Measurements from ENCODE around the gene LRRTM3. TPM values are rescaled to one million over a fixed set of nuclear protein-coding genes. Genes with fewer than 3 reads are reported as not detected.

Gene LRRTM3
- total and polyA plus RNA-seq, 2 experiments from 2014 or later: 0.21 to 0.37 TPM

DNA sequence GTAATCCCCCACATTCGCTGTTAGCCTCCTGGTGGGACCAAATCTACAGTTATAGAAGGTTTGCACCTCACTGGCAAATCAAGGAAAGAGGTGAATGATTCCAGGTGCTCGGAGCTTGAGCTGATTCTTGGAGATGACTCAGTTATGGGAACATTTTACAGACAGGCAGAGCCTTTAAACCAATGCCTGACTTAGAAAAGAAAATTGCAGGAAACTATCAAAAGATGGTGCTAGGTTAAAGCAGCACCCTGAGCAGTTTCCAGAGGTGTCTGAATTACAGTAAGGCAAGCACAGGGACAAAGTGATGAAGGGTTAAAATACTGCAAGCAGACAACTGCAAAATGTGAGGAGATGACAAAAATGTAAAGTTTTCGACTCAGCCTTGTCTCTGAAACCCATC, 2.9 kb downstream of the LRRTM3 start:
- peaks cover 21% of the 10 kb centered on the region for H3K27me3 Mint-ChIP-seq (ENCODE audit: insufficient read depth, low read depth, poor library complexity)
- DNase-seq (ENCODE audit: low spot score): no peak
- no peak overlapping the region for H3K27ac Mint-ChIP-seq
- Histone ChIP-seq H2AFZ (peak overlapping the region; percentile 5; the same call in 1 of the 2 replicates), H3F3A (replicated peaks; ENCODE audit: low read depth) (no peaks in the 10 kb centered on the region), H3K4me3 (peak overlapping the region; percentile 54), H3K9me2 (ENCODE audit: insufficient read depth) (no peaks in the 10 kb centered on the region), H3K36me3 (ENCODE audit: insufficient read depth) (no peaks in the 10 kb centered on the region), H3K4me2 (peak overlapping the region; percentile 73), H3K4me1 (ENCODE audit: insufficient read depth) (peaks cover 39% of the 10 kb centered on the region), H3K27me3 (ENCODE audit: insufficient read depth) (peaks cover 36% of the 10 kb centered on the region), H4K20me1 (replicated peaks; ENCODE audit: insufficient read depth) (no peaks in the 10 kb centered on the region), H3K79me2 (replicated peaks; ENCODE audit: insufficient read depth) (no peaks in the 10 kb centered on the region), H3K27ac (ENCODE audit: low read depth) (no peak overlapping the region)
- ATAC-seq: no peak
- H3K36me3 Mint-ChIP-seq (ENCODE audit: low read depth): no peaks in the 10 kb centered on the region
- TF ChIP-seq, protein P1, sequence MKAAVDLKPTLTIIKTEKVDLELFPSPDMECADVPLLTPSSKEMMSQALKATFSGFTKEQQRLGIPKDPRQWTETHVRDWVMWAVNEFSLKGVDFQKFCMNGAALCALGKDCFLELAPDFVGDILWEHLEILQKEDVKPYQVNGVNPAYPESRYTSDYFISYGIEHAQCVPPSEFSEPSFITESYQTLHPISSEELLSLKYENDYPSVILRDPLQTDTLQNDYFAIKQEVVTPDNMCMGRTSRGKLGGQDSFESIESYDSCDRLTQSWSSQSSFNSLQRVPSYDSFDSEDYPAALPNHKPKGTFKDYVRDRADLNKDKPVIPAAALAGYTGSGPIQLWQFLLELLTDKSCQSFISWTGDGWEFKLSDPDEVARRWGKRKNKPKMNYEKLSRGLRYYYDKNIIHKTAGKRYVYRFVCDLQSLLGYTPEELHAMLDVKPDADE (IDR thresholded peaks at IDR 0.05): no peak
- TF ChIP-seq, protein P2, sequence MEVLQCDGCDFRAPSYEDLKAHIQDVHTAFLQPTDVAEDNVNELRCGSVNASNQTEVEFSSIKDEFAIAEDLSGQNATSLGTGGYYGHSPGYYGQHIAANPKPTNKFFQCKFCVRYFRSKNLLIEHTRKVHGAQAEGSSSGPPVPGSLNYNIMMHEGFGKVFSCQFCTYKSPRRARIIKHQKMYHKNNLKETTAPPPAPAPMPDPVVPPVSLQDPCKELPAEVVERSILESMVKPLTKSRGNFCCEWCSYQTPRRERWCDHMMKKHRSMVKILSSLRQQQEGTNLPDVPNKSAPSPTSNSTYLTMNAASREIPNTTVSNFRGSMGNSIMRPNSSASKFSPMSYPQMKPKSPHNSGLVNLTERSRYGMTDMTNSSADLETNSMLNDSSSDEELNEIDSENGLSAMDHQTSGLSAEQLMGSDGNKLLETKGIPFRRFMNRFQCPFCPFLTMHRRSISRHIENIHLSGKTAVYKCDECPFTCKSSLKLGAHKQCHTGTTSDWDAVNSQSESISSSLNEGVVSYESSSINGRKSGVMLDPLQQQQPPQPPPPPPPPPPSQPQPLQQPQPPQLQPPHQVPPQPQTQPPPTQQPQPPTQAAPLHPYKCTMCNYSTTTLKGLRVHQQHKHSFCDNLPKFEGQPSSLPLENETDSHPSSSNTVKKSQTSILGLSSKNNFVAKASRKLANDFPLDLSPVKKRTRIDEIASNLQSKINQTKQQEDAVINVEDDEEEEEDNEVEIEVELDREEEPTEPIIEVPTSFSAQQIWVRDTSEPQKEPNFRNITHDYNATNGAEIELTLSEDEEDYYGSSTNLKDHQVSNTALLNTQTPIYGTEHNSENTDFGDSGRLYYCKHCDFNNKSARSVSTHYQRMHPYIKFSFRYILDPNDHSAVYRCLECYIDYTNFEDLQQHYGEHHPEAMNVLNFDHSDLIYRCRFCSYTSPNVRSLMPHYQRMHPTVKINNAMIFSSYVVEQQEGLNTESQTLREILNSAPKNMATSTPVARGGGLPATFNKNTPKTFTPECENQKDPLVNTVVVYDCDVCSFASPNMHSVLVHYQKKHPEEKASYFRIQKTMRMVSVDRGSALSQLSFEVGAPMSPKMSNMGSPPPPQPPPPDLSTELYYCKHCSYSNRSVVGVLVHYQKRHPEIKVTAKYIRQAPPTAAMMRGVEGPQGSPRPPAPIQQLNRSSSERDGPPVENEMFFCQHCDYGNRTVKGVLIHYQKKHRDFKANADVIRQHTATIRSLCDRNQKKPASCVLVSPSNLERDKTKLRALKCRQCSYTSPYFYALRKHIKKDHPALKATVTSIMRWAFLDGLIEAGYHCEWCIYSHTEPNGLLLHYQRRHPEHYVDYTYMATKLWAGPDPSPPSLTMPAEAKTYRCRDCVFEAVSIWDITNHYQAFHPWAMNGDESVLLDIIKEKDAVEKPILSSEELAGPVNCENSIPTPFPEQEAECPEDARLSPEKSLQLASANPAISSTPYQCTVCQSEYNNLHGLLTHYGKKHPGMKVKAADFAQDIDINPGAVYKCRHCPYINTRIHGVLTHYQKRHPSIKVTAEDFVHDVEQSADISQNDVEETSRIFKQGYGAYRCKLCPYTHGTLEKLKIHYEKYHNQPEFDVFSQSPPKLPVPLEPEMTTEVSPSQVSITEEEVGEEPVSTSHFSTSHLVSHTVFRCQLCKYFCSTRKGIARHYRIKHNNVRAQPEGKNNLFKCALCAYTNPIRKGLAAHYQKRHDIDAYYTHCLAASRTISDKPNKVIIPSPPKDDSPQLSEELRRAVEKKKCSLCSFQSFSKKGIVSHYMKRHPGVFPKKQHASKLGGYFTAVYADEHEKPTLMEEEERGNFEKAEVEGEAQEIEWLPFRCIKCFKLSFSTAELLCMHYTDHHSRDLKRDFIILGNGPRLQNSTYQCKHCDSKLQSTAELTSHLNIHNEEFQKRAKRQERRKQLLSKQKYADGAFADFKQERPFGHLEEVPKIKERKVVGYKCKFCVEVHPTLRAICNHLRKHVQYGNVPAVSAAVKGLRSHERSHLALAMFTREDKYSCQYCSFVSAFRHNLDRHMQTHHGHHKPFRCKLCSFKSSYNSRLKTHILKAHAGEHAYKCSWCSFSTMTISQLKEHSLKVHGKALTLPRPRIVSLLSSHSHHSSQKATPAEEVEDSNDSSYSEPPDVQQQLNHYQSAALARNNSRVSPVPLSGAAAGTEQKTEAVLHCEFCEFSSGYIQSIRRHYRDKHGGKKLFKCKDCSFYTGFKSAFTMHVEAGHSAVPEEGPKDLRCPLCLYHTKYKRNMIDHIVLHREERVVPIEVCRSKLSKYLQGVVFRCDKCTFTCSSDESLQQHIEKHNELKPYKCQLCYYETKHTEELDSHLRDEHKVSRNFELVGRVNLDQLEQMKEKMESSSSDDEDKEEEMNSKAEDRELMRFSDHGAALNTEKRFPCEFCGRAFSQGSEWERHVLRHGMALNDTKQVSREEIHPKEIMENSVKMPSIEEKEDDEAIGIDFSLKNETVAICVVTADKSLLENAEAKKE (CRISPR knock-in tag; IDR thresholded peaks at IDR 0.05): no peak
- TF ChIP-seq EZH2phosphoT487 (IDR thresholded peaks at IDR 0.05; ENCODE audit: unreplicated experiment): no peak
- no peak for TF ChIP-seq JUNB (IDR thresholded peaks at IDR 0.05; ENCODE audit: unreplicated experiment)
- TF ChIP-seq, protein P3, sequence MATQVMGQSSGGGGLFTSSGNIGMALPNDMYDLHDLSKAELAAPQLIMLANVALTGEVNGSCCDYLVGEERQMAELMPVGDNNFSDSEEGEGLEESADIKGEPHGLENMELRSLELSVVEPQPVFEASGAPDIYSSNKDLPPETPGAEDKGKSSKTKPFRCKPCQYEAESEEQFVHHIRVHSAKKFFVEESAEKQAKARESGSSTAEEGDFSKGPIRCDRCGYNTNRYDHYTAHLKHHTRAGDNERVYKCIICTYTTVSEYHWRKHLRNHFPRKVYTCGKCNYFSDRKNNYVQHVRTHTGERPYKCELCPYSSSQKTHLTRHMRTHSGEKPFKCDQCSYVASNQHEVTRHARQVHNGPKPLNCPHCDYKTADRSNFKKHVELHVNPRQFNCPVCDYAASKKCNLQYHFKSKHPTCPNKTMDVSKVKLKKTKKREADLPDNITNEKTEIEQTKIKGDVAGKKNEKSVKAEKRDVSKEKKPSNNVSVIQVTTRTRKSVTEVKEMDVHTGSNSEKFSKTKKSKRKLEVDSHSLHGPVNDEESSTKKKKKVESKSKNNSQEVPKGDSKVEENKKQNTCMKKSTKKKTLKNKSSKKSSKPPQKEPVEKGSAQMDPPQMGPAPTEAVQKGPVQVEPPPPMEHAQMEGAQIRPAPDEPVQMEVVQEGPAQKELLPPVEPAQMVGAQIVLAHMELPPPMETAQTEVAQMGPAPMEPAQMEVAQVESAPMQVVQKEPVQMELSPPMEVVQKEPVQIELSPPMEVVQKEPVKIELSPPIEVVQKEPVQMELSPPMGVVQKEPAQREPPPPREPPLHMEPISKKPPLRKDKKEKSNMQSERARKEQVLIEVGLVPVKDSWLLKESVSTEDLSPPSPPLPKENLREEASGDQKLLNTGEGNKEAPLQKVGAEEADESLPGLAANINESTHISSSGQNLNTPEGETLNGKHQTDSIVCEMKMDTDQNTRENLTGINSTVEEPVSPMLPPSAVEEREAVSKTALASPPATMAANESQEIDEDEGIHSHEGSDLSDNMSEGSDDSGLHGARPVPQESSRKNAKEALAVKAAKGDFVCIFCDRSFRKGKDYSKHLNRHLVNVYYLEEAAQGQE (IDR thresholded peaks at IDR 0.05; ENCODE audit: unreplicated experiment): no peak
- no peak for TF ChIP-seq POLR2AphosphoS5 (IDR thresholded peaks at IDR 0.05; ENCODE audit: low read depth)
- no peak for TF ChIP-seq CREB1 (CRISPR knock-in tag; IDR thresholded peaks at IDR 0.05; ENCODE audit: low read depth)
- no peak for TF ChIP-seq CTCF (conservative IDR thresholded peaks at IDR 0.05; ENCODE audit: low read depth in 2 of 2)
- no peak for TF ChIP-seq ZNF331 (CRISPR knock-in tag; IDR thresholded peaks at IDR 0.05; ENCODE audit: low read depth)
- no peak for TF ChIP-seq ZNF114 (CRISPR knock-in tag; IDR thresholded peaks at IDR 0.05)
- TF ChIP-seq NANOG (IDR thresholded peaks at IDR 0.05; ENCODE audit: borderline replicate concordance): no peak
- TF ChIP-seq STAT1 (IDR thresholded peaks at IDR 0.05; ENCODE audit: unreplicated experiment): no peak
- TF ChIP-seq EZH2 (IDR thresholded peaks at IDR 0.05; ENCODE audit: low read depth, unreplicated experiment): no peak
- H3K9me3 Mint-ChIP-seq: no peaks in the 10 kb centered on the region
- H3K4me1 Mint-ChIP-seq: peaks cover 50% of the 10 kb centered on the region
- H3K4me3 Mint-ChIP-seq: peak overlapping the region; percentile 75; the same call in 2 of the 3 replicates
